OCI-LY7 (cell line): ENCODE results near the gene AHSA1. TPM values are rescaled to one million over a fixed set of nuclear protein-coding genes. Genes with fewer than 3 reads are reported as not detected.

Experiments
- BruUV-seq: library from RNA; stranded (reverse); fragments of 400-500 nt; replicated peaks from 2 replicates; lab custom pipeline; 2021; lab: Mats Ljungman, UMichigan
- CTCF ChIA-PET: fragments of 300-600 bp; sonication (Branson Sonifier 250); formaldehyde crosslinking; loops from one replicate; lab custom pipeline; 2022; ENCODE audit warnings: antibody characterized with exemption; ENCODE audit not compliant: unreplicated experiment; lab: Charles Lee
- POLR2A ChIA-PET: fragments of 300-600 bp; sonication (Branson Sonifier 250); formaldehyde crosslinking; loops from one replicate; lab custom pipeline; 2022; ENCODE audit warnings: antibody characterized with exemption; lab: Charles Lee
- DNase-seq: peaks from one replicate; pipeline ENCODE4 v3.0.0-alpha.2; 2015; ENCODE audit warnings: low spot score
- H2AFZ ChIP-seq: fragments of 200-600 bp; sonication (generic), shearing (Covaris generic); 2 replicates; pipeline ENCODE4 v1.6.1; 2014; ENCODE audit warnings: mild to moderate bottlenecking, antibody characterized with exemption, low read length, moderate library complexity
- H3K27ac ChIP-seq: fragments of 200-600 bp; sonication (generic); 2 replicates; pipeline ENCODE4 v1.5.1; 2014; ENCODE audit warnings: mixed run types, low read depth, mild to moderate bottlenecking, moderate library complexity, low read length, inconsistent platforms; ENCODE audit not compliant: poor library complexity, severe bottlenecking
- H3K36me3 ChIP-seq: fragments of 200-600 bp; sonication (generic); 2 replicates; pipeline ENCODE4 v1.6.1; 2014; ENCODE audit warnings: mild to moderate bottlenecking, antibody characterized with exemption, low read length, moderate library complexity, mixed read lengths; ENCODE audit not compliant: insufficient read depth
- H3K4me1 ChIP-seq: fragments of 200-600 bp; sonication (generic); 2 replicates; pipeline ENCODE4 v1.5.1; 2014; ENCODE audit warnings: mild to moderate bottlenecking, low read length; ENCODE audit not compliant: insufficient read depth, poor library complexity, severe bottlenecking
- H3K4me2 ChIP-seq: fragments of 200-600 bp; sonication (generic); 2 replicates; pipeline ENCODE4 v1.6.1; 2014; ENCODE audit warnings: mild to moderate bottlenecking, low read length
- H3K4me3 ChIP-seq: fragments of 200-600 bp; sonication (generic); 2 replicates; pipeline ENCODE4 v1.5.1; 2014; ENCODE audit warnings: mild to moderate bottlenecking, low read depth, low read length; ENCODE audit not compliant: poor library complexity, severe bottlenecking
- H3K79me2 ChIP-seq: fragments of 200-600 bp; sonication (generic); 2 replicates; pipeline ENCODE4 v1.6.1; 2016; ENCODE audit warnings: low read depth, mild to moderate bottlenecking, low read length, moderate library complexity, mixed read lengths; ENCODE audit not compliant: insufficient read depth
- H3K9me2 ChIP-seq: fragments of 200-600 bp; sonication (generic); 2 replicates; pipeline ENCODE4 v1.6.1; 2016; ENCODE audit warnings: mild to moderate bottlenecking, low read length, mixed read lengths; ENCODE audit not compliant: insufficient read depth
- H3K9me3 ChIP-seq: fragments of 200-600 bp; sonication (generic); 2 replicates; pipeline ENCODE4 v1.6.1; 2014; ENCODE audit warnings: mild to moderate bottlenecking, mixed run types, low read length, mixed read lengths
- H4K20me1 ChIP-seq: fragments of 200-600 bp; sonication (generic); 2 replicates; pipeline ENCODE4 v1.6.1; 2014; ENCODE audit warnings: mild to moderate bottlenecking, antibody characterized with exemption, low read length, moderate library complexity, mixed read lengths; ENCODE audit not compliant: insufficient read depth
- CTCF ChIP-seq: fragments of 200-600 bp; sonication (generic); conservative IDR thresholded peaks from 2 replicates; pipeline ENCODE4 v1.5.1; 2014; ENCODE audit warnings: mild to moderate bottlenecking, antibody characterized with exemption, low read length, moderate library complexity, mixed read lengths
- EZH2phosphoT487 ChIP-seq: fragments of 200-600 bp; sonication (generic); IDR thresholded peaks from 2 replicates; pipeline ENCODE4 v1.6.1; 2018; ENCODE audit warnings: low read depth, borderline replicate concordance, mild to moderate bottlenecking, mixed run types, antibody characterized with exemption, low read length, moderate library complexity, mixed read lengths
- intact Hi-C: fragments of 100-400 bp; cut with micrococcal nuclease; formaldehyde crosslinking; loops from one replicate; pipeline ENCODE4 v1.10.0; 2022; ENCODE audit not compliant: unreplicated experiment
- total RNA-seq, 2 experiments: library from RNA; depleted of rRNA in 1 of 2; stranded (reverse); fragments of >200 nt in 1 of 2; shearing (Covaris generic) in 1 of 2; gene quantifications; 2 replicates each; pipeline ENCODE4 v1.2.3, GENCODE V29; 2014 to 2022

The AHSA1 gene
- total RNA-seq, 2 experiments from 2014 or later = 182 to 269 TPM

DNA sequence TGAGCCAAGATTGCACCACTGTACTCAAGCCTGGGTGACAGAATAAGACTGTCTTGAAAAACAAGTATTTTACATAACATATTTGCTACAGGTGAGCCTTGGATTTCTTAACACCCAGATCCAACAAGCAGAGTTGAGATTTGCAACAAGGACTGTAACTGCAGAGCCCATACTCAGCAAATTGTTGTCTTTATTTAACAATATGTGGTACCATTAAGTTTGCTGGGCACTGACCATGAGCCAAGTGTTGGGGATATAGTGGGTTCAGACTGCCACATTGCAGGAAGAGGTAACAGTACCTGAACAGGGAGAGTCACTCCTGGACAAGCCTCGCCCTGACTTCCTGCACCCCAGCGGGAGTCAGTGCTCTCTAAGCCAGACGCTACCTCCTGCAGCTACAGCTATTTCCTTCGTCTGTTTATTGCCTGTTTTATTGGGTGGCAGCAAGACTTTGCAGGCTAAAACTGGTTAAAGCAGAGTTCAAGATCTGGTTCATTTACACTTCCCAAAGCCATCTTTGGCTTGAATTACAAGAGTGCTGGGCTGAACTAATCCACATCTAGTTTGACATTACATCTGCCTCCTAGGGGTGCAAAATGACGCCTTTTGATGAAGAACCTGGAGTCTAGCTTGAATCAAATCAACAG is 12.5 kb downstream of the AHSA1 start:
- CTCF ChIA-PET = no interaction called here
- intact Hi-C loops = no loop called here
- H3K36me3 ChIP-seq = peaks cover 43% of the 10 kb centered on the region
- POLR2A ChIA-PET = no interaction called here
- no peak for TF ChIP-seq EZH2phosphoT487
- TF ChIP-seq CTCF = no peak
- no peak overlapping the region for H3K27ac ChIP-seq
- H3K79me2 ChIP-seq = no peaks in the 10 kb centered on the region
- H3K4me2 ChIP-seq = no peak overlapping the region
- DNase-seq = no peak
- H3K4me3 ChIP-seq = no peak overlapping the region
- no TSS peak for BruUV-seq
- H3K4me1 ChIP-seq = no peaks in the 10 kb centered on the region
- H4K20me1 ChIP-seq = peaks cover 4% of the 10 kb centered on the region
- H3K9me2 ChIP-seq = no peaks in the 10 kb centered on the region
- no peaks in the 10 kb centered on the region for H3K9me3 ChIP-seq
- H2AFZ ChIP-seq = no peak overlapping the region

DNA sequence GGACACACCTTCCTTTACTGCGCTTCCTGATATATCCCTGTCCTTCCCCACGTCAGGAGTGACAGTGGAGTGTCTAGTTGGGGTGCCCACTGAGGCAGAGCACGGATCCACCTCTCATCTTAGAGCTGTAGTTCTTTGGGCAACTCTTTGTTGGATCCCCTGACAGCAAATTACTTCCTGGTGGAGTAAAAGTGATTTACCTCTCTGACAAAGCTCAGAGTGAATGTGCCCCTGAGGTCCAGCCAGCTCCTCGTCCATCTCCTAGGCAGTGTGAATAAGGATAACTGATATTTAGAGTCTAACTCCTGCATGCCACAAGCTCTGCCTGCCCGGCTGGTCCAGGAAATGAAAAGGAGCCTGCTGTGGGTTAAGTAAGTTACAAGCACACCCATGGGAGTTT is 16.0 kb downstream of the AHSA1 start:
- peaks cover 9% of the 10 kb centered on the region for H3K36me3 ChIP-seq
- no peak overlapping the region for H3K4me2 ChIP-seq
- peaks cover 4% of the 10 kb centered on the region for H3K4me1 ChIP-seq
- TF ChIP-seq CTCF (no peak), EZH2phosphoT487 (no peak)
- no peaks in the 10 kb centered on the region for H4K20me1 ChIP-seq
- no peaks in the 10 kb centered on the region for H3K9me3 ChIP-seq
- no peak overlapping the region for H2AFZ ChIP-seq
- no TSS peak for BruUV-seq
- DNase-seq = no peak
- no peak overlapping the region for H3K27ac ChIP-seq
- intact Hi-C loops = no loop called here
- POLR2A ChIA-PET = no interaction called here
- CTCF ChIA-PET = no interaction called here
- H3K9me2 ChIP-seq = no peaks in the 10 kb centered on the region
- no peak overlapping the region for H3K4me3 ChIP-seq
- H3K79me2 ChIP-seq = no peaks in the 10 kb centered on the region

- no peak for DNase-seq
- Histone ChIP-seq H3K4me2 (no peak overlapping the region), H3K4me3 (no peak overlapping the region), H2AFZ (no peak overlapping the region), H4K20me1 (no peaks in the 10 kb centered on the region), H3K4me1 (peaks cover 4% of the 10 kb centered on the region), H3K27ac (no peak overlapping the region), H3K9me2 (no peaks in the 10 kb centered on the region), H3K9me3 (no peaks in the 10 kb centered on the region), H3K36me3 (peaks cover 2% of the 10 kb centered on the region; the same call in 1 of the 2 replicates), H3K79me2 (no peaks in the 10 kb centered on the region)
- no TSS peak for BruUV-seq
- TF ChIP-seq CTCF = no peak
- ChIA-PET CTCF (no interaction called here), POLR2A (no interaction called here)
- intact Hi-C loops = no loop called here
Observed at GRCh38 chr14:77474479-77475177, 16.7 kb downstream of the AHSA1 start.
